Measurements from ENCODE around the gene GADD45G. TPM values are rescaled to one million over a fixed set of nuclear protein-coding genes. Genes with fewer than 3 reads are reported as not detected.

Gene GADD45G
- total and polyA plus RNA-seq, 2 experiments from 2014 or later, result 12.7 to 24.1 TPM

GRCh38 chr9:89563571-89564345 lies 41.1 kb upstream of the GADD45G start (continued):
- no peak for TF ChIP-seq REST (IDR thresholded peaks at IDR 0.05; ENCODE audit: unreplicated experiment)

- no peaks in the 10 kb centered on the region for H3K27me3 Mint-ChIP-seq (ENCODE audit: insufficient read depth, low read depth, poor library complexity)
- peaks cover 14% of the 10 kb centered on the region for H3K4me1 Mint-ChIP-seq
- H3K9me3 Mint-ChIP-seq, result peaks cover 4% of the 10 kb centered on the region
- no peak overlapping the region for H3K27ac ChIP-seq (ENCODE audit: low read depth)
- H2AFZ ChIP-seq, result peak overlapping the region; percentile 54; the same call in 1 of the 2 replicates
- no peaks in the 10 kb centered on the region for H3K79me2 ChIP-seq (replicated peaks; ENCODE audit: insufficient read depth)
- no peaks in the 10 kb centered on the region for H3F3A ChIP-seq (replicated peaks; ENCODE audit: low read depth)
- H3K36me3 ChIP-seq (ENCODE audit: insufficient read depth), result no peaks in the 10 kb centered on the region
- no peak overlapping the region for H3K27ac Mint-ChIP-seq
- H3K27me3 ChIP-seq (ENCODE audit: insufficient read depth), result no peaks in the 10 kb centered on the region
- ATAC-seq (peak; percentile 99), DNase-seq (ENCODE audit: low spot score) (peak; percentile 80)
- H3K4me1 ChIP-seq (ENCODE audit: insufficient read depth), result no peaks in the 10 kb centered on the region
- H4K20me1 ChIP-seq (replicated peaks; ENCODE audit: insufficient read depth), result no peaks in the 10 kb centered on the region
- H3K9me2 ChIP-seq (ENCODE audit: insufficient read depth), result 0 out of 2 replicates have a peak, but pooled peaks cover 5% of the 10 kb centered on the region
- H3K4me2 ChIP-seq, result no peak overlapping the region
- no peaks in the 10 kb centered on the region; the same call in 2 of the 3 replicates for H3K36me3 Mint-ChIP-seq (ENCODE audit: low read depth)
- no peak overlapping the region for H3K4me3 Mint-ChIP-seq
- H3K4me3 ChIP-seq, result no peak overlapping the region
- TF ChIP-seq STAT1 (IDR thresholded peaks at IDR 0.05; ENCODE audit: unreplicated experiment) (no peak), POLR2AphosphoS5 (IDR thresholded peaks at IDR 0.05; ENCODE audit: low read depth) (no peak), CTCF (conservative IDR thresholded peaks at IDR 0.05; ENCODE audit: low read depth in 2 of 2) (peak; percentile 41 to 69), NANOG (IDR thresholded peaks at IDR 0.05; ENCODE audit: borderline replicate concordance) (no peak), ZNF114 (CRISPR knock-in tag; IDR thresholded peaks at IDR 0.05) (no peak), JUNB (IDR thresholded peaks at IDR 0.05; ENCODE audit: unreplicated experiment) (no peak), EZH2 (IDR thresholded peaks at IDR 0.05; ENCODE audit: low read depth, unreplicated experiment) (no peak), REST (IDR thresholded peaks at IDR 0.05; ENCODE audit: unreplicated experiment) (no peak), EZH2phosphoT487 (IDR thresholded peaks at IDR 0.05; ENCODE audit: unreplicated experiment) (no peak), CREB1 (CRISPR knock-in tag; IDR thresholded peaks at IDR 0.05; ENCODE audit: low read depth) (peak; percentile 72)
Observed at GRCh38 chr9:89564346-89564878, 40.4 kb upstream of the GADD45G start.
